CD4-positive, alpha-beta T cell treated with Interleukin-17A for 4 hours (primary cell): Measurements from ENCODE around the gene BLTP3B.
A peak's percentile ranks its signal among the peaks of the same experiment; 100 is the strongest.

Source experiments
- DNase-seq: peaks from one replicate; pipeline ENCODE4 v3.0.0-alpha.2; 2020; ENCODE audit warnings: mixed read lengths

Gene BLTP3B

GRCh38 chr12:100159391-100160104 is 16.9 kb upstream of the BLTP3B start:
- no peak for DNase-seq

- DNase-seq, result no peak
Observed at GRCh38 chr12:100158535-100158934, 15.9 kb upstream of the BLTP3B start.

DNA sequence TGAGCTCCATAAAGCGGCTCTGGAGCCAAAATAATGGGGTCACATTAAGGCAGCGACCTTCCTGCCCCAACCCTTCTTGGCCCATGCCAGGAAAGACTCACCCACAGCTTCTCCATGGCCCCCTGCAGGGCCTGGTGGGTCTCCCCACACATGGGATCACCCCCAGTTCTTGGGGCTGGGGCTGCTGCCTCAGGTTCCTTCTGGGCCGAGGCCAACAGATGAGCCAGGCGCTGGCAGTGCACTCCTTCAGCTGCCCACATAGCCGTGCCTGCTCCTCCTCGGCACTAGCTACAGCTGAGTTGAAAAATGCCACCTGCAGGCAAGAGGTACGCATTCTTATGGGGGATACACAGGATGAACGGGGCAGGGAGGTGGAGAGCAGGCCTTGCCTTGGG is 14.8 kb upstream of the BLTP3B start:
- no peak for DNase-seq

DNA sequence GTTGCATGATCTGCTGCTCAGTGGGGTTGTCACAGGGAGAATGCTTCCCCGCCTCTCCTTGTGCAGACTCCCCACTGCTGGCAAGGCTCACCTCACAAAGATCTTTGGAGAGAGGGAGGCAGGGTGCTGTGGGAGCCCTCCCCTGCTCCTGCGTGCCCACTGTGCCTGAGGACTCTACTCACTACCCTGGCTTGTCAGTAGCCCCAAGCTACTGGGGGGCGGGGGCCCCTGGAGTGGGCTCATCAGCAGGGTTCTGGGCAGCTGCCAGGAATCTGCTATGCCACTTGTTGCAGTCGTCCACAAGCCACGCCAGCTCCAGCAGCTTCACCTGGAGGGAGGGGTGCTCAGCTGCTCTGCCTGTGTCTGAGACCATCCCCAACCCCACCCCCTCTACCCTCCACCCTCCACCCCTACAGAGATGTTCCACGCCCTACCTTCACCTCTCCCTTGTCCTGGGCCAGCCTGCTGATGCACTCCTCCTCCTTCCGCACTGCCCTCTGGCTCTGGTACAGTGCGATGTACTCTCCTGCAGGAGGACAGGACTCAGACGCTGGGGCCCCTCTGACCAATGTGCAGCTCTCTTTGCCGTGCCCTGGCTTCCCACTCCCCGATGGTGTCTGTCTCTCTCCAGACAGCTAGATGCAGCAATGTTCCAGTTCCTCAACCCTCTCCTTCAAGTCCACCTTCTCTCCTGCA is 14.2 kb upstream of the BLTP3B start:
- DNase-seq, result no peak

DNA sequence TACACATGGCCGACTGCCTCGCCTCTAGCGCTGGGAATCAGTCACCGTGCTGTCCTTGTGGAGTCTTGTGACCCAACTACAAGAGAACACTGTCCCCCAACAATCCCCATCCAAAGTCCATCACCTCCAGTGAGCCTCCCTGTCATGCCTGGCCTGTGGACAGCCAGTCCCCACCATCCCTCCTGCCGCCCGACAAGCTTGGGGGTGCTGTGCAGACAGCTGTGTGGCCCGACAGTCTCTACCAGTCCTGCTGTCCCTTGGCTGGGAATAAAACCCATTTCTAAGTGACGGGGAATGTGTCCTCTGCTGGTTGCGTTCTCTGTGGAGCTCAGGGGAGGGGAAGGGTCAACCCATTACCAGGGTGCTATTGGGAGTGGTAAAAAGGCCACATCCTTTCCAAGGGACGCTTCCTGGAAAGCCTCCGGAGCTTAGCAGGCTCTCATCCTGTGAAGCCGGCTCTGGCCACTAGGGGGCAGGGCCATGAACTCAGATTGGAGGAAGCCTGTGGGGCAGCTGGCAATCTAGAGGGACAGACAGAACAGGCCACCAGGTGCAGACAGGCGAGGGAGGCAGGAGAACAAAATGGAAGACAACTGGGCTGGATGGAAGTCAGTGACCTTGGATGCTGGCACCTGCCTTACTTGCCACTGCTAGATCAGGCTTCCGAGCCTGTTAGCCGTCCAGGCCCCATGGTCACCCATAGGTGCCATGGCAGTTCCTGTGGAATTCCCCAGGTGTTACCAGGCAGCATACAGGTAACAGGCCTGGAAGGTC is 12.0 kb upstream of the BLTP3B start:
- peak; percentile 81 for DNase-seq

DNA sequence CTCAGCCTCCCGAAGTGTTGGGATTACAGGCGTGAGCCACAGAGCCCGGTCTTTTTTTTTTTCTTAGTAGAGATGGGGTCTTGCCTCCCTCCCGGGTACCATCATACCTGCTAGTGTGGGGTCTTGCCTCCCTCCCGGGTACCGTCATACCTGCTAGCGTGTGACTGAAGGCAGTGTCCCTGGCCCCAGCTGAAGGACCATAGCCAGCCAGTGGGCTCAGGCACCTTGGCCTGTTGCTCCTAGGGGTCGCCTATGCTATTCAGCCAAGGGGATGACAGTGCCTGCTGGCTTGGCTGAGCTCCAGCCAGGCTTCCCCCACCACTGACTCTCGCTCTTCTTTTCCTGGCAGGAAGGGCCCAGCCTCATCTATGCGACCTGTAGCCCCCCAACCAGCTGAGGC is 10.5 kb upstream of the BLTP3B start:
- no peak for DNase-seq

- no peak for DNase-seq
Observed at GRCh38 chr12:100151769-100152168, 9.1 kb upstream of the BLTP3B start.

GRCh38 chr12:100146252-100146651 is 3.6 kb upstream of the BLTP3B start:
- no peak for DNase-seq

DNA sequence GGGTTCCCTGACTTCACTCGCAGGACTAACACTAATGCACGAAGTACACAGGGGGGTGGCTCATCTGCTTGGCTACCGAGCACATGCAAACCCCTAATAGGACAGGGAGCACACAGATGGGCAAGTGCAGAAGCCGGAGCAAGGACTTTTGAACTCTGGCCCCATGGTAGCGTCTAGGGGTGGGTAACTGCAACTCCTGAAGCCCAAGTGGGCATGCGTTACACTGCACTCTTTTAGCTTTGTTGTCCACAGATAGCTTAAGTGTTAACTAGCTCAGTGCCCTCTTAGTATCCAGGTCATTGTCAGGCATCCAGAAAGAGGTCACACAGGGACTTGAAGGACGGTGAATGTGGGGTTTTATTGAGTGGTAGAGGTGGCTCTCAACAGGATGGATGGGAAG is 3.0 kb upstream of the BLTP3B start:
- DNase-seq, result no peak

GRCh38 chr12:100141998-100142850 is 450 bp downstream of the BLTP3B start:
- DNase-seq, result peak; percentile 51

GRCh38 chr12:100141666-100141997 is 1.0 kb downstream of the BLTP3B start:
- DNase-seq, result peak; percentile 27

DNA sequence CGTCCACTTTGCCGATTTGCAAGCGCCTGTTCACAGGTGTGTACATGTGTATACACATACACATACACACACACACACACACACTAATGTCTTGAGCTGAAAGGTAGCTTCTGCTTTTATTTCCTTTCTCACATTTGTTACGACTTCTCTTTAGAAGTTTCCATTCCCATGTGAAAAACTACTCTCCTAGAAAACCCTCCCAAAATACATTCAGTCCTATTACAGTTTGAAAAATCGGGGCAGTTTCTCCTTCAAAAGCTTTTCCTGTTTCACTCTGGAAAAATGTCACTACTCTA is 3.9 kb downstream of the BLTP3B start:
- DNase-seq, result no peak

GRCh38 chr12:100138048-100138802 is 4.4 kb downstream of the BLTP3B start:
- no peak for DNase-seq

DNA sequence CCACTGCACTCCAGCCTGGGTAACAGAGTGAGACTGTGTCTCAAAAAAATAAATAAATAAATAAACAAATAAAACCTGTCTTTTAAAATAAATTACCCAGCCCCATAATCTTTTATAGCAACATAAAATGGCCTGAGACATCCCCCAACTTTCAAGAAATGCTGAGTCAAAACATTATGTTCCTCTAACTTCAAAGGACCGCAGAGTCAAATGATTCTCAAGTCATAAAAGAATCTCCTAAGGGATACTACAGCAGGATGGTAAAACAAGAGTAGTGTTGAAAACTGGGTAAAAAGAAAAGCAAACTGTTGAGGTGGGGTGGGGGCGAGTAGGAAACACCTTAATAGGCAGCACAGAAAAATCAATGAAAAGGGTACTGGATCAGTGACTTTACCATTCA is 9.5 kb downstream of the BLTP3B start:
- DNase-seq, result no peak

DNA sequence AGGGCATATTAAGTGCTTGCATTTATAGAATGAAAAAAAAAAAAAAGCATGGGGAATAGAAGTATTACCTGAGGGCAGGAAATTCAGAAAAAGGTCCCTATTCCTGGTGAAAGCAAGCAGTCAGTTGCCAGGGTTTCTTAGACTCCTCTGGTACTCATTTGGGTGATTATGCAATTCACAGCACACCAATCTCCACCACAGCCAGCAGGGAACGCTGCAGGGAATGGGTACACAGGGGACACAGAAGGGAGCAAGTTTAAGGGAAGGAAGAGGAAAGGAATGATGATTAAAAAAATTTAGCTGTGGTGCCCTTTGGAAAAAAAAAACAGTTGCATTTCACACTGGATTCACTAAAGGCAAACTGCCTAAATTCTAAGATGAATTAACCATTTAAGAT is 14.2 kb downstream of the BLTP3B start:
- no peak for DNase-seq

GRCh38 chr12:100127766-100128511 is 14.7 kb downstream of the BLTP3B start:
- DNase-seq, result no peak

- no peak for DNase-seq
Observed at GRCh38 chr12:100123316-100124095, 19.2 kb downstream of the BLTP3B start.

DNA sequence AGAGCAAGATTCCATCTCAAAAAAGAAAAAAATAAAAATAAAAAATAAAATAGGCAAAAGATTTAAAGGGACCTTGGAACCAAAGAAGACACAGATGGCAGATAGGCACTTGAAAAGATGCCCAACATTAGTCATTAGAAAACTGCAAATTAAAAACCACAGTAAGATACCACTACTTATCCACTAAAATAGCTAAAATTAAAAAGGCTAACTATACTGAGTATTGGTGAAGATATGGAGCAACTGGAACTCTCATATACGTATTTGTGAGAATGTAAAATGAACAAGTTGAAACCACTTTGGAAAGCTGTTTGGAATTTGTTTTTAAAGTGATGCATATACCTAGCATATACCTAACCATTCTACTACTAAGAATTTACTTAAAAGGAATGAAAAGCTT is 22.3 kb downstream of the BLTP3B start:
- DNase-seq, result no peak

DNA sequence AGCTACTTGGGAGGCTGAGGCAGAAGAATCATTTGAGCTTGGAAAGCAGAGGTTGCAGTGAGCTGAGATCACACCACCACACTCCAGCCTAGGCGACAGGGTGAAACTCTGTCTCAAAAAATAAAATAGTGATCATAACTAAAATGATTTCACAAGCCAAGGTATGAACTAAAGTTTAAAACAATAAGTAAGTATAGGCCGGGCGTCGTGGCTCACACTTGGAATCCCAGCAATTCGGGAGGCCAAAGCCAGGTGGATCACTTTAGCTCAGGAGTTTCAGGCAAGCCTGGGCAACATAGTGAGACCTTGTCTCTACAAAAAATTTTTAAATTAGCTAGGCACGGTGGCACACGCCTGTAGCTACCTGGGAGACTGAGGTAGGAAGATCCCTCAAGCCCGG is 27.4 kb downstream of the BLTP3B start:
- no peak for DNase-seq

GRCh38 chr12:100114574-100114973 is 28.1 kb downstream of the BLTP3B start:
- no peak for DNase-seq

GRCh38 chr12:100110276-100110675 is 32.4 kb downstream of the BLTP3B start:
- DNase-seq, result no peak
